Right ventricle myocardium inferior (tissue), 1 donor: ENCODE measurements around the gene RAPGEF1. TPM values are rescaled to one million over a fixed set of nuclear protein-coding genes. Genes with fewer than 3 reads are reported as not detected.
A peak's percentile ranks its signal among the peaks of the same experiment; 100 is the strongest.
"Not testable (repeated sequence)": the region's sequence is repeated elsewhere in the genome, so short reads cannot be mapped to it uniquely, and the experiment has no call there.

Experiments used
- ATAC-seq: fragments of 200-7000 bp; cut with Tn5 transposase; one replicate; pipeline ENCODE4 v1.9.1; 2020; ENCODE audit warnings: mild to moderate bottlenecking, moderate library complexity
- DNase-seq: peaks from one replicate; pipeline ENCODE4 v3.0.0; 2021; ENCODE audit errors: missing footprints
- intact Hi-C: fragments of 100-400 bp; cut with DNase I; formaldehyde crosslinking; loops from one replicate; pipeline ENCODE4 v1.11.0; 2022
- total RNA-seq: library from RNA; stranded (reverse); fragmentation: NEBNext Ultra II Directional; extraction: Animal tissue kit (Norgen Biotek cat#: 25700); gene quantifications from one replicate; pipeline ENCODE4 v1.2.1, GENCODE V29; 2021
- donor health status: DM: no; HTN: yes; CAD: no; lungs with severe emphysema.

The RAPGEF1 gene
- total RNA-seq, 1 donor from 2014 or later, result 125 TPM

- intact Hi-C loops, result no loop called here
- ATAC-seq (no peak), DNase-seq (no peak)
Measured at GRCh38 chr9:131700076-131700475, 39.8 kb downstream of the RAPGEF1 start.

DNA sequence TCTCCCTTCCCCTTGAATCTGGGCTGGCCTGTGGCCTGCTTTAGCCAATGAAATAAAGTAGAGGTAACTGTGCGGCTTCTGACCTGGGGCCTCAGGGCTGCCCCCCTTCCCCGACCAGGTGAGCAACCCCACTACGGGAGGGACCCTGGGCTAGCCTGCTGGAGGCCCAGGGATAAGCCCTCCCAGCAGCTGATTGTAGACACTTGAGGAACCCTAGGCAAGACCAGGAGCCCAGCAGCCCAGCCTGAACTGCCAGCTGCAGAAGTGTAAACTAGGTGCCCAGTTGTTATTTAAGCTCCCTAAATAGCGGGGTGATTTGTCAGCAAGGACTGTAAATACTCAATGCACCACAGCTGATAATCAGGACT is 41.3 kb downstream of the RAPGEF1 start:
- ATAC-seq, result no peak
- no peak for DNase-seq
- intact Hi-C loops, result no loop called here

DNA sequence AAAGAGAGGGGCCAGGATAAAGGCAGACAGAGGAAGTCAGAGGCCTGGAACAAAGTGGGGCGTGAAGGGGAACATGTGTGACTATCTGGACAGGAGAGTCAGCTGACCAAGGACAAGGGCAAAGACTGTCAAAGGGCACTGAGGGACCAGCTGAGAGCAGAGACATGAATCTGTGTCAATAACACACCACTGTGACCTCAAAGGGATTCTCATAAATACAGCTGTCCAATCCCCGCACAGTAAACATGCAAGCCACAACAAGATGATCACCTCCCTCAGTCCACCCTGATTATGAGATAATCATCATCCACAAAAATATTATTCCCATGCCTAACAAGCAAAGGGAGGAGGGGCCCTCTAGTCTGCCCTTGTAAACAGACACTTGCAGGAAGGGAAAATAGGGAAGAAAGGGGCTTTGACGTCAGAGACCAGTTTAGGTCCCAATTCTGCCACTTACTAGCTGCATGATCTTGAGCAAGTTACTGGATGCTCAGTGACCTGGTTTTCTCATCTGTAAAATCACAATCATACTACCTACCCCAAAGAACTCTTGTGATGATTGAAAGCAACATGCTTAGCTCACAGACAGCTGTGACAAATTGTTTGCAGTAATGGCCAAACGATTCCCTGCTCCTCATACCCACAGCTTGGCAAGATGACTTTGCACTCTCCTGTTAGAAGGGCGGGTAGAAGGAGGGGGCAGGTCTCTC is 41.8 kb downstream of the RAPGEF1 start:
- intact Hi-C loops, result no loop called here

GRCh38 chr9:131697097-131697496 is 42.8 kb downstream of the RAPGEF1 start:
- intact Hi-C loops, result no loop called here
- DNase-seq (peak; percentile 77), ATAC-seq (peak; percentile 71)

More for the DNA sequence above, 41.8 kb downstream of the RAPGEF1 start:
- ATAC-seq, result peak; percentile 36
- DNase-seq, result no peak

- DNase-seq (no peak), ATAC-seq (no peak)
- intact Hi-C loops, result no loop called here
Measured at GRCh38 chr9:131695836-131696460, 43.9 kb downstream of the RAPGEF1 start.

GRCh38 chr9:131695366-131695765 is 44.5 kb downstream of the RAPGEF1 start:
- intact Hi-C loops, result no loop called here
- ATAC-seq, result no peak
- no peak for DNase-seq

DNA sequence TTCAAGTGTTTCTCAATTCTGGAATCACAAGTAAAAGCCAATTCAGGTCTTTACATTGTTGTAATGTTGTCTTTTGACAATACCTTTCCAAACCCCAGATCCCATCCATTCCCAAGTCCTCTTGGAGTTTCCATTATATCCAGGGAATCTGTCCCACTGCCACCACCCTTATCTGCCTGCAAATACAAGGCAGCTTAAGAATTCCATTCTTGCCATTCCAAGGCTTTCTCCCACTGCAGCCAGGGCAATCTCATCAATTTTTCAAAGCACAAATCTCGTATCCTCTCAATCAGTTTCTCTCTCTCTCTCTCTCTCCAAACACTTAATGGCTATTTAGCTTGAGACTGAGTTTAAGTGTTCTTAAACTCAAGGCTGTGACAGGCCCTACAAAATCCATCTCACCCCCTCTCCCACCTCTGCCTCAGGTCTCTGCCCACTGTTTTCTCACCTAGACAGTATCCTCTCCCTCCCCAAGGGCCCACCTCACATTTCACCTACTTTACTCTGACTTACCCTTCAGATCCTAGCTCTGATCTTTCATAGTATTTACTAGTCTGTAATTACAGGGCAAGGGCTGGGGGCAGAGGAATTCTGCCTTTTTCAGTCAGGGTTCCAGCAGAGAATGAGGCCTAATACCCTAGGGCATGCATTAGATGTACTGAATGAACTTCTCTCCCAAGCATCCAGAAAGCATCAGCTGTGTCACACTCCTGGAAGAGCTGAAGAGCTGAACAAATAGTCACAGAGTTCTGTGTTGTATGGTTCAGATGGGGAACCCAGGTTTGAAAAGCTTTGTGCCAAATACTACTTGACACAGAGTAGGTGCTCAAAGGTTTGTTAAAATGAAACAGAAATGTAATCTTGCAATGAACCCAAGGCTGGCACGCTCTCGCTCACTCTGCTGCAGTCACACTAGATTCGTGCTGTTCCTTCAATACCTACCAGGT is 46.0 kb downstream of the RAPGEF1 start:
- no peak for DNase-seq
- intact Hi-C loops, result no loop called here
- ATAC-seq, result no peak

- intact Hi-C loops, result no loop called here
- DNase-seq, result no peak
- no peak for ATAC-seq
Measured at GRCh38 chr9:131692612-131693562, 47.0 kb downstream of the RAPGEF1 start.

DNA sequence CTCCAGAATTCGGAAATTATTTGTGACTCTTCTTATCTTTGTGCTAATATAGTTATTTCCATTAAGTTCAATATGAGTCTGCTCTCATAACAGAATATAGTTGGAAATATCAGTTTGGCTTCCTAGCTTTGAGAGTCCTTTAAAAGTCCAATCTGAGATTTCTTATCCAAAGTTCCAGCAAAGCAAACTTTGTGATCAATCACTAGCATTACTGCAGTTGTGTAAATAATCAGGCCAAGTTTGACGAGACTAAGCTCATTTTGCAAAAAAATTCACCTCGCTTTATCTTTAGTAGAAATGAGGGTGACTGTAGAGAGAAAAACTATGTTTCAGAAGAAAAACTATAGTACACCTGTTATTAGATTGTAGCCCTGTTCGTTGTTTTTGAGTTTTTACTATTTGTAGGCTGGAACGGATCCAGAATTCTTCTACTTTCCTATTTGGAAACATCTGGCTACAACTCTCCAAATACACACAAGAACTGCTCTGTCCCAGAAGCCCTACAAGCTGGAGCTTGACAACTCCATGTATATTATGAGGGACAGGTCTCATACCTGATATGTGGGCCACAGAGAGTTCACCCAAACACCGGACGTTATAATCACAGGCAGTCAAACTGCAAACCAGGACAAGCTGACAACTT is 47.8 kb downstream of the RAPGEF1 start:
- DNase-seq (no peak), ATAC-seq (no peak)
- intact Hi-C loops, result no loop called here

- ATAC-seq (no peak), DNase-seq (no peak)
- intact Hi-C loops, result no loop called here
Measured at GRCh38 chr9:131690941-131691573, 48.8 kb downstream of the RAPGEF1 start.

DNA sequence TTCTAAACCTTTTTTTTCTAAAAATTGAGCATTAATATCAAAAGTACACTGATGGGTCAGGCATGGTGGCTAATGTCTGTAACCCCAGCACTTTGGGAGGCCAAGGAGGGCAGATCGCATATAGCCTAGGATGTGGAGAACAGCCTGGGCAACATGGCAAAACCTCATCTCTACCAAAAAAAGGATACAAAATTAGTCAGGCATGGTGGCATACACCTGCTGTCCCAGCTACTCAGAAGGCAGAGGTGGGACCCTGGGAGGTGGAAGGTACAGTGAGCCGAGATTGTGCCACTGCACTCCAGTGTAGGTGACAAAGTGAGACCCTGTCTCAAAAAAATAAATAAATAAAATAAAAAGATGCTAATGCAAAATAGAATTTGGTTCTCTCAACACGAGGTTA is 49.4 kb downstream of the RAPGEF1 start:
- ATAC-seq, result no peak
- intact Hi-C loops, result no loop called here
- no peak for DNase-seq

- intact Hi-C loops, result no loop called here
- DNase-seq (no peak), ATAC-seq (no peak)
Measured at GRCh38 chr9:131688377-131688776, 51.5 kb downstream of the RAPGEF1 start.

- ATAC-seq (peak; percentile 16), DNase-seq (no peak)
- intact Hi-C loops, result no loop called here
Measured at GRCh38 chr9:131685753-131686706, 53.8 kb downstream of the RAPGEF1 start.

DNA sequence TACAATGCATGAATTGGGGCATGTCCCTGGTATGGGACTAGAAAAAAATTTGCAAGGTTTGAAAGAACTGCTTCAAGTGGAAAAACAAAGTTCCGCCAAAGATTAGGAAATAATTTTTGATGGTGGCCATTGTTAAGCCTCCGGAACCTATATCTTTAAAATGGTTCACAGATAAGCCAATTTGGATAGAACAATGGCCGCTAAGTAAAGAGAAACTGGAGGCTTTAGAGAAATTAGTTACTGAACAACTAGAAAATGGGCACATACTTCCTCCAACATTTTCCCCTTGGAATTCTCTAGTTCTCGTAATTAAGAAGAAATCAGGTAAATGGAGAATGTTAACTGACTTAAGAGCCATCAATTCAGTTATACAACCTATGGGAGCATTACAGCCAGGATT is 56.8 kb downstream of the RAPGEF1 start:
- ATAC-seq, intact Hi-C loops, DNase-seq: not testable (repeated sequence)

- ATAC-seq, result no peak
- no peak for DNase-seq
- intact Hi-C loops, result no loop called here
Measured at GRCh38 chr9:131682261-131682660, 57.6 kb downstream of the RAPGEF1 start.

- DNase-seq, ATAC-seq, intact Hi-C loops: not testable (repeated sequence)
Measured at GRCh38 chr9:131681826-131682225, 58.0 kb downstream of the RAPGEF1 start.
